Astrocyte (in vitro differentiated cells and primary cell): Measurements from ENCODE around the gene CD276. TPM values are rescaled to one million over a fixed set of nuclear protein-coding genes. Genes with fewer than 3 reads are reported as not detected.

Source experiments
- DNase-seq: peaks from one replicate; pipeline ENCODE4 v3.0.0-alpha.2; 2010; ENCODE audit warnings: low read depth
- FAIRE-seq: peaks from 2 replicates; lab custom pipeline; 2011; peaks lifted over from hg19 to GRCh38; lab: Jason Lieb, UNC
- H2AFZ ChIP-seq: 2 replicates; pipeline ENCODE4 v1.6.0; 2012; ENCODE audit warnings: low read depth, low read length, inconsistent platforms
- H3K27ac ChIP-seq: 2 replicates; pipeline ENCODE4 v1.5.1; 2011; ENCODE audit warnings: low read depth, low read length, inconsistent platforms
- H3K27me3 ChIP-seq: 2 replicates; pipeline ENCODE4 v1.6.0; 2011; ENCODE audit warnings: low read length, inconsistent platforms; ENCODE audit not compliant: insufficient read depth
- H3K36me3 ChIP-seq: 2 replicates; pipeline ENCODE4 v1.5.1; 2011; ENCODE audit warnings: low read length, inconsistent platforms; ENCODE audit not compliant: insufficient read depth
- H3K4me1 ChIP-seq: 2 replicates; pipeline ENCODE4 v1.5.1; 2011; ENCODE audit warnings: low read length, inconsistent platforms; ENCODE audit not compliant: insufficient read depth
- H3K4me2 ChIP-seq: 2 replicates; pipeline ENCODE4 v1.6.0; 2012; ENCODE audit warnings: low read length, inconsistent platforms
- H3K4me3 ChIP-seq: 2 replicates; pipeline ENCODE4 v1.5.1; 2011; ENCODE audit warnings: low read depth, mild to moderate bottlenecking, low read length, inconsistent platforms; ENCODE audit not compliant: insufficient read depth
- H3K79me2 ChIP-seq: 2 replicates; pipeline ENCODE4 v1.6.0; 2012; ENCODE audit warnings: mild to moderate bottlenecking, low read length, inconsistent platforms; ENCODE audit not compliant: insufficient read depth
- H3K9ac ChIP-seq: 2 replicates; pipeline ENCODE4 v1.6.0; 2012; ENCODE audit warnings: mild to moderate bottlenecking, low read length, inconsistent platforms
- H3K9me3 ChIP-seq: 2 replicates; pipeline ENCODE4 v1.5.1; 2012; ENCODE audit warnings: low read depth, mild to moderate bottlenecking, low read length, inconsistent platforms; ENCODE audit not compliant: insufficient read depth
- H4K20me1 ChIP-seq: 2 replicates; pipeline ENCODE4 v1.6.0; 2012; ENCODE audit warnings: low read length, inconsistent platforms; ENCODE audit not compliant: insufficient read depth
- H3K27ac Mint-ChIP-seq: one replicate; pipeline ENCODE4 v1.8.0; 2021; ENCODE audit warnings: mild to moderate bottlenecking, mixed read lengths; ENCODE audit not compliant: unreplicated experiment
- H3K27me3 Mint-ChIP-seq: one replicate; pipeline ENCODE4 v1.8.0; 2021; ENCODE audit warnings: low read depth, mixed read lengths; ENCODE audit not compliant: unreplicated experiment
- H3K36me3 Mint-ChIP-seq: one replicate; pipeline ENCODE4 v1.8.0; 2021; ENCODE audit warnings: low read depth, mixed read lengths; ENCODE audit not compliant: unreplicated experiment
- H3K4me1 Mint-ChIP-seq: one replicate; pipeline ENCODE4 v1.8.0; 2021; ENCODE audit warnings: low read depth, mixed read lengths; ENCODE audit not compliant: unreplicated experiment
- H3K4me3 Mint-ChIP-seq: one replicate; pipeline ENCODE4 v1.8.0; 2021; ENCODE audit warnings: mild to moderate bottlenecking, moderate library complexity, mixed read lengths; ENCODE audit not compliant: unreplicated experiment
- H3K9me3 Mint-ChIP-seq: one replicate; pipeline ENCODE4 v1.8.0; 2021; ENCODE audit warnings: mild to moderate bottlenecking, mixed read lengths; ENCODE audit not compliant: unreplicated experiment
- CTCF ChIP-seq: IDR thresholded peaks from 2 replicates; pipeline ENCODE4 v1.5.1; 2011; ENCODE audit warnings: low read depth, mild to moderate bottlenecking, inconsistent platforms, low read length, moderate library complexity; ENCODE audit not compliant: insufficient read depth
- EZH2 ChIP-seq: IDR thresholded peaks from 2 replicates; pipeline ENCODE4 v1.6.1; 2012; ENCODE audit warnings: mild to moderate bottlenecking, low read length, inconsistent platforms; ENCODE audit not compliant: insufficient read depth
- total RNA-seq: library from RNA; stranded (reverse); gene quantifications from 2 replicates; pipeline ENCODE4 v1.2.1, GENCODE V29; 2021

The CD276 gene
- total RNA-seq, 1 donor from 2014 or later = 225 TPM

- Histone ChIP-seq H3K27ac (no peak overlapping the region), H3K27me3 (peaks cover 2% of the 10 kb centered on the region), H3K4me1 (no peaks in the 10 kb centered on the region), H3K4me3 (no peak overlapping the region), H4K20me1 (peaks cover 13% of the 10 kb centered on the region), H2AFZ (no peak overlapping the region), H3K4me2 (no peak overlapping the region), H3K36me3 (peaks cover 6% of the 10 kb centered on the region), H3K79me2 (no peaks in the 10 kb centered on the region), H3K9ac (no peak overlapping the region), H3K9me3 (no peaks in the 10 kb centered on the region)
- Mint-ChIP-seq H3K27ac (no peak overlapping the region), H3K9me3 (no peaks in the 10 kb centered on the region), H3K27me3 (peaks cover 21% of the 10 kb centered on the region), H3K4me3 (no peak overlapping the region), H3K4me1 (no peaks in the 10 kb centered on the region), H3K36me3 (peaks cover 10% of the 10 kb centered on the region)
- no peak for DNase-seq
- no peak for FAIRE-seq
- TF ChIP-seq EZH2 (no peak), CTCF (no peak)
These were observed 33.6 kb downstream of the CD276 start for GRCh38 chr15:73717802-73718201.

- H3K4me3 ChIP-seq = no peak overlapping the region
- no peak overlapping the region for H3K9ac ChIP-seq
- H3K9me3 ChIP-seq = no peaks in the 10 kb centered on the region
- no peak for FAIRE-seq
- H3K4me2 ChIP-seq = no peak overlapping the region
- no peak overlapping the region for H3K4me3 Mint-ChIP-seq
- no peak overlapping the region for H2AFZ ChIP-seq
- H3K36me3 ChIP-seq = no peaks in the 10 kb centered on the region
- H3K36me3 Mint-ChIP-seq = peaks cover 4% of the 10 kb centered on the region
- DNase-seq = no peak
- H3K27ac ChIP-seq = no peak overlapping the region
- no peaks in the 10 kb centered on the region for H3K9me3 Mint-ChIP-seq
- TF ChIP-seq CTCF = no peak
- TF ChIP-seq EZH2 = no peak
- no peaks in the 10 kb centered on the region for H3K4me1 Mint-ChIP-seq
- no peaks in the 10 kb centered on the region for H3K79me2 ChIP-seq
- H3K27ac Mint-ChIP-seq = no peak overlapping the region
- H3K27me3 Mint-ChIP-seq = peaks cover 23% of the 10 kb centered on the region
- peaks cover 8% of the 10 kb centered on the region for H4K20me1 ChIP-seq
- H3K27me3 ChIP-seq = peaks cover 2% of the 10 kb centered on the region
- H3K4me1 ChIP-seq = no peaks in the 10 kb centered on the region
These were observed 34.5 kb downstream of the CD276 start for GRCh38 chr15:73718694-73719093.

GRCh38 chr15:73722425-73722824, 38.2 kb downstream of the CD276 start:
- FAIRE-seq = no peak
- no peak overlapping the region for H3K9ac ChIP-seq

More at GRCh38 chr15:73722425-73722824, 38.2 kb downstream of the CD276 start:
- TF ChIP-seq EZH2 (no peak), CTCF (no peak)
- Mint-ChIP-seq H3K27me3 (peaks cover 38% of the 10 kb centered on the region), H3K4me1 (peaks cover 12% of the 10 kb centered on the region), H3K36me3 (peaks cover 2% of the 10 kb centered on the region), H3K27ac (no peak overlapping the region), H3K4me3 (no peak overlapping the region), H3K9me3 (no peaks in the 10 kb centered on the region)
- Histone ChIP-seq H3K4me1 (no peaks in the 10 kb centered on the region), H3K36me3 (no peaks in the 10 kb centered on the region), H3K9me3 (no peaks in the 10 kb centered on the region), H3K27ac (no peak overlapping the region), H3K79me2 (no peaks in the 10 kb centered on the region), H3K4me3 (no peak overlapping the region), H3K4me2 (no peak overlapping the region), H3K27me3 (peaks cover 2% of the 10 kb centered on the region), H4K20me1 (no peaks in the 10 kb centered on the region), H2AFZ (no peak overlapping the region)
- DNase-seq = no peak
